ENCODE results near the gene BCAS1. TPM values are rescaled to one million over a fixed set of nuclear protein-coding genes. Genes with fewer than 3 reads are reported as not detected.

The BCAS1 gene
- total and polyA plus RNA-seq, 2 donors (not counting 1 experiment from before 2014, with no cell fraction given): 0.97 to 1.1 TPM

- no peak overlapping the region for H3K4me3 ChIP-seq (ENCODE audit: control extremely low read depth in 1 of 5, extremely low read depth in 1 of 5, insufficient read depth in 1 of 5, low read depth in 2 of 5, low read length in 4 of 5)
- TF ChIP-seq EZH2 (IDR thresholded peaks at IDR 0.05; ENCODE audit: borderline replicate concordance, insufficient read depth, low read depth, low read length, poor library complexity, severe bottlenecking) (no peak), CTCF (IDR thresholded peaks at IDR 0.05) (no peak)
- intact Hi-C loops (cut with micrococcal nuclease): no loop called here
Observed at GRCh38 chr20:53957451-53958172, 112.8 kb downstream of the BCAS1 start.

More at GRCh38 chr20:53957451-53958172, 112.8 kb downstream of the BCAS1 start:
- no CpG with 5 or more reads among the region's 2 CpGs for WGBS (ENCODE audit: insufficient coverage)
- no peak overlapping the region for H3K27ac ChIP-seq (ENCODE audit: low read length in 2 of 2)
- H3K9ac ChIP-seq (ENCODE audit: low read length): no peak overlapping the region
- H3K27me3 ChIP-seq (replicated peaks in 1 of 4; ENCODE audit: control extremely low read depth in 1 of 4, control insufficient read depth in 3 of 4, insufficient read depth in 4 of 4, low read length in 3 of 4): peaks cover 0 to 4% (median 0%) of the 10 kb centered on the region in 4 experiments
- Mint-ChIP-seq H3K9me3 (ENCODE audit: insufficient read depth) (peaks cover 4% of the 10 kb centered on the region), H3K4me3 (no peak overlapping the region), H3K27ac (no peak overlapping the region), H3K27me3 (peaks cover 9% of the 10 kb centered on the region), H3K4me1 (peaks cover 2% of the 10 kb centered on the region)
- no peaks in the 10 kb centered on the region for H3K4me1 ChIP-seq (ENCODE audit: control insufficient read depth in 2 of 2, insufficient read depth in 2 of 2, low read length in 2 of 2)
- no peak overlapping the region for H3K4me2 ChIP-seq (replicated peaks; ENCODE audit: low read depth, low read length, poor library complexity, severe bottlenecking)
- ATAC-seq (ENCODE audit: low read depth) (no peak), DNase-seq (no peak)
- no peaks in the 10 kb centered on the region for H4K20me1 ChIP-seq (ENCODE audit: control insufficient read depth, insufficient read depth, low read length, poor library complexity, severe bottlenecking)
- H3K79me2 ChIP-seq (ENCODE audit: control insufficient read depth, insufficient read depth, low read length): no peaks in the 10 kb centered on the region
- ChIA-PET CTCF (interaction anchor here (0.6 to 1.0 kb wide), 3 partner anchors 18 to 868 kb away, joined by 3 to 5 read pairs (median 3); no protein-coding TSS in a partner anchor), POLR2A (no interaction called here)
- H3K36me3 ChIP-seq (replicated peaks in 1 of 2; ENCODE audit: control extremely low read depth in 1 of 2, control insufficient read depth in 1 of 2, extremely low read depth in 1 of 2, insufficient read depth in 2 of 2, low read length in 1 of 2): no peaks in the 10 kb centered on the region
- peaks cover 0 to 5% (median 1%) of the 10 kb centered on the region in 3 donors for H3K9me3 ChIP-seq (ENCODE audit: control extremely low read depth in 1 of 3, control insufficient read depth in 2 of 3, insufficient read depth in 1 of 3, low read length in 2 of 3)
- H2AFZ ChIP-seq (ENCODE audit: insufficient read depth, low read depth, low read length, poor library complexity, severe bottlenecking): no peak overlapping the region

Measured in B cell (primary cell).